HepG2 (cell line): ENCODE results near the gene DENND4B. TPM values are rescaled to one million over a fixed set of nuclear protein-coding genes. Genes with fewer than 3 reads are reported as not detected.

Experiments used
- FOXA1 ChIP-seq, 2 experiments: fragments of 450-650 bp in 1 of 2; sonication (generic) in 1 of 2; formaldehyde crosslinking in 1 of 2; IDR thresholded peaks; 2 replicates each; pipeline versions ENCODE4 v1.4.0 to v1.6.1; 2016 to 2020; ENCODE audit warnings: missing genetic modification reagents in 1 of 2
- JDP2 ChIP-seq: sonication (generic); formaldehyde crosslinking; IDR thresholded peaks from 2 replicates; pipeline ENCODE4 v1.8.1; 2022; ENCODE audit warnings: missing genetic modification reagents, borderline replicate concordance
- POLR2AphosphoS5 ChIP-seq: IDR thresholded peaks from 2 replicates; pipeline ENCODE4 v1.6.1; 2012; ENCODE audit warnings: low read depth, low read length
- RAD51 ChIP-seq: fragments of 450-650 bp; IDR thresholded peaks from 2 replicates; pipeline ENCODE4 v1.6.1; 2016; ENCODE audit warnings: borderline replicate concordance
- polyA plus RNA-seq, 8 experiments: library from polyadenylated mRNA; depleted of rRNA in 3 of 8; stranded (reverse) in 7 of 8; unstranded in 1 of 8; fragments of >200 nt; fragmentation: Illumina TruSeq in 4 of 8; extraction: Trizol in 4 of 8; gene quantifications; 2 replicates each; pipeline versions ENCODE4 v1.2.1 to v1.2.3, GENCODE V29; 2011 to 2016; ENCODE audit warnings: low read depth in 4 of 8, missing spikeins in 1 of 8, mixed read lengths in 1 of 8; ENCODE audit not compliant: insufficient read depth in 1 of 8
- total RNA-seq, 5 experiments: library from RNA; depleted of rRNA; stranded (reverse); fragments of >200 nt; fragmentation: Illumina TruSeq; extraction: Trizol; gene quantifications; 2 replicates each; pipeline ENCODE4 v1.2.3, GENCODE V29; 2016; ENCODE audit warnings: low read depth in 1 of 5
- TF ChIP-seq, protein P1 (sequence below): sonication (generic); formaldehyde crosslinking; IDR thresholded peaks from 2 replicates; pipeline ENCODE4 v1.9.0; 2021; ENCODE audit warnings: mild to moderate bottlenecking, missing genetic modification reagents
- TF ChIP-seq, protein P2 (sequence below): sonication (generic); formaldehyde crosslinking; IDR thresholded peaks from 2 replicates; pipeline ENCODE4 v1.5.0; 2020; ENCODE audit warnings: mild to moderate bottlenecking, low read depth, missing genetic modification reagents, borderline replicate concordance
- TF ChIP-seq, protein P3 (sequence below): sonication (generic); formaldehyde crosslinking; conservative IDR thresholded peaks from 2 replicates; pipeline ENCODE4 v1.5.0; 2020; ENCODE audit warnings: missing genetic modification reagents
- TF ChIP-seq, protein P4 (sequence below): sonication (generic); formaldehyde crosslinking; conservative IDR thresholded peaks from 2 replicates; pipeline ENCODE4 v1.8.0; 2022; ENCODE audit warnings: mild to moderate bottlenecking, moderate library complexity, missing genetic modification reagents
- TF ChIP-seq, protein P5 (sequence below): sonication (generic); formaldehyde crosslinking; IDR thresholded peaks from 2 replicates; pipeline ENCODE4 v1.4.0; 2020; ENCODE audit warnings: mild to moderate bottlenecking, missing genetic modification reagents

DENND4B gene
- total and polyA plus RNA-seq, 2 of the 13 experiments (the other 11 are each of a cell fraction or from before 2014, with no cell fraction given): 15.1 to 20.3 TPM

DNA sequence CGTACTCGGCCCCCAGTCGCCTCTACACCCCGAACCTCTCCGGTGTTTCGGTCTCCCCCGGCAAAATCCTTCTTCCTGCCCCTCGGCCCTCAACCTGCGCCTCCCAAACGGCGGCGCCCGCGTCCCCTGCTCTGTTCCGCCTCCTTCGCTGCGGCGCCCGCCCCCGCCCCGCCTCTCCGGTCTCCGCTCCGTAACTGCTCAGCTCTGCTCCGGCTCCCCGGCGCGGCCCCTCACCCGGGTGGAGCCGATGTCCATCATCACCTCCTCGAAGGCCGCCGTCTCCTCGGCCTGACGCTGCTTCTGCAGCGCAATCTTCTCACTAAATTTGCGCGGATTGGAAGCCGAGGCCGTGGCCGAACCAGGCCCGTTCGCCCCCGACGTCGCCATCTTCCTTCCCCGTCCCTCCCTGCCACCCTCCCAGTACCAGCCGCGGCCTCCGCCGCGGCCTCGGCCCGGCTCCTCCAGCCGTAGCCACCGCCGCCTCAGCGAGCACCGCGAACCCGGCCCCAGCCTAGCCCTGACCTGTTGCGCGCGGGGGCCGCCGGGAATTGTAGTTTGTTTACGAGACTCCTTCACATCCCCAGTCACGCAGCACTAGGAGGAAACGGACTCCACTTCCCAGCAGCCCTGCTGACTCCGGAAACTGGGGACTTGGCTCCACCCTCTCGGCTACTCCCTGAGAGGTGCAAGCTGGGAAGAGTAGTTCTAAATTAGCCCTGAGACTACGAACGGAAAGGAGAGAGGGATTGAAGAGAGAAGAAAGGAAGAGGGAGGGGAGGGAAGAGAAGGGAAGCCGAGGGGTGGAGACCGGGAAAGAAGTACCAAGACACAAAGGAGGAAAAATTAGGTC is 11.8 kb upstream of the DENND4B start, which contains the start of gene CRTC2 (continued):
- TF ChIP-seq JDP2 (CRISPR knock-in tag) (no peak), FOXA1 (IDR thresholded peaks at IDR 0.05) (no peak), FOXA1 (CRISPR knock-in tag; IDR thresholded peaks at IDR 0.05) (0 out of 2 replicates have a peak, but pooled peaks have one; percentile 15), RAD51 (no peak), POLR2AphosphoS5 (peak; percentile 71)
- TF ChIP-seq, protein P1, sequence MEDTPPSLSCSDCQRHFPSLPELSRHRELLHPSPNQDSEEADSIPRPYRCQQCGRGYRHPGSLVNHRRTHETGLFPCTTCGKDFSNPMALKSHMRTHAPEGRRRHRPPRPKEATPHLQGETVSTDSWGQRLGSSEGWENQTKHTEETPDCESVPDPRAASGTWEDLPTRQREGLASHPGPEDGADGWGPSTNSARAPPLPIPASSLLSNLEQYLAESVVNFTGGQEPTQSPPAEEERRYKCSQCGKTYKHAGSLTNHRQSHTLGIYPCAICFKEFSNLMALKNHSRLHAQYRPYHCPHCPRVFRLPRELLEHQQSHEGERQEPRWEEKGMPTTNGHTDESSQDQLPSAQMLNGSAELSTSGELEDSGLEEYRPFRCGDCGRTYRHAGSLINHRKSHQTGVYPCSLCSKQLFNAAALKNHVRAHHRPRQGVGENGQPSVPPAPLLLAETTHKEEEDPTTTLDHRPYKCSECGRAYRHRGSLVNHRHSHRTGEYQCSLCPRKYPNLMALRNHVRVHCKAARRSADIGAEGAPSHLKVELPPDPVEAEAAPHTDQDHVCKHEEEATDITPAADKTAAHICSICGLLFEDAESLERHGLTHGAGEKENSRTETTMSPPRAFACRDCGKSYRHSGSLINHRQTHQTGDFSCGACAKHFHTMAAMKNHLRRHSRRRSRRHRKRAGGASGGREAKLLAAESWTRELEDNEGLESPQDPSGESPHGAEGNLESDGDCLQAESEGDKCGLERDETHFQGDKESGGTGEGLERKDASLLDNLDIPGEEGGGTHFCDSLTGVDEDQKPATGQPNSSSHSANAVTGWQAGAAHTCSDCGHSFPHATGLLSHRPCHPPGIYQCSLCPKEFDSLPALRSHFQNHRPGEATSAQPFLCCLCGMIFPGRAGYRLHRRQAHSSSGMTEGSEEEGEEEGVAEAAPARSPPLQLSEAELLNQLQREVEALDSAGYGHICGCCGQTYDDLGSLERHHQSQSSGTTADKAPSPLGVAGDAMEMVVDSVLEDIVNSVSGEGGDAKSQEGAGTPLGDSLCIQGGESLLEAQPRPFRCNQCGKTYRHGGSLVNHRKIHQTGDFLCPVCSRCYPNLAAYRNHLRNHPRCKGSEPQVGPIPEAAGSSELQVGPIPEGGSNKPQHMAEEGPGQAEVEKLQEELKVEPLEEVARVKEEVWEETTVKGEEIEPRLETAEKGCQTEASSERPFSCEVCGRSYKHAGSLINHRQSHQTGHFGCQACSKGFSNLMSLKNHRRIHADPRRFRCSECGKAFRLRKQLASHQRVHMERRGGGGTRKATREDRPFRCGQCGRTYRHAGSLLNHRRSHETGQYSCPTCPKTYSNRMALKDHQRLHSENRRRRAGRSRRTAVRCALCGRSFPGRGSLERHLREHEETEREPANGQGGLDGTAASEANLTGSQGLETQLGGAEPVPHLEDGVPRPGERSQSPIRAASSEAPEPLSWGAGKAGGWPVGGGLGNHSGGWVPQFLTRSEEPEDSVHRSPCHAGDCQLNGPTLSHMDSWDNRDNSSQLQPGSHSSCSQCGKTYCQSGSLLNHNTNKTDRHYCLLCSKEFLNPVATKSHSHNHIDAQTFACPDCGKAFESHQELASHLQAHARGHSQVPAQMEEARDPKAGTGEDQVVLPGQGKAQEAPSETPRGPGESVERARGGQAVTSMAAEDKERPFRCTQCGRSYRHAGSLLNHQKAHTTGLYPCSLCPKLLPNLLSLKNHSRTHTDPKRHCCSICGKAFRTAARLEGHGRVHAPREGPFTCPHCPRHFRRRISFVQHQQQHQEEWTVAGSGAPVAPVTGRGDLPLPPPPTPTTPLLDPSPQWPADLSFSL (CRISPR knock-in tag): no peak
- TF ChIP-seq, protein P2, sequence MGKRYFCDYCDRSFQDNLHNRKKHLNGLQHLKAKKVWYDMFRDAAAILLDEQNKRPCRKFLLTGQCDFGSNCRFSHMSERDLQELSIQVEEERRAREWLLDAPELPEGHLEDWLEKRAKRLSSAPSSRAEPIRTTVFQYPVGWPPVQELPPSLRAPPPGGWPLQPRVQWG (CRISPR knock-in tag): no peak
- TF ChIP-seq, protein P3, sequence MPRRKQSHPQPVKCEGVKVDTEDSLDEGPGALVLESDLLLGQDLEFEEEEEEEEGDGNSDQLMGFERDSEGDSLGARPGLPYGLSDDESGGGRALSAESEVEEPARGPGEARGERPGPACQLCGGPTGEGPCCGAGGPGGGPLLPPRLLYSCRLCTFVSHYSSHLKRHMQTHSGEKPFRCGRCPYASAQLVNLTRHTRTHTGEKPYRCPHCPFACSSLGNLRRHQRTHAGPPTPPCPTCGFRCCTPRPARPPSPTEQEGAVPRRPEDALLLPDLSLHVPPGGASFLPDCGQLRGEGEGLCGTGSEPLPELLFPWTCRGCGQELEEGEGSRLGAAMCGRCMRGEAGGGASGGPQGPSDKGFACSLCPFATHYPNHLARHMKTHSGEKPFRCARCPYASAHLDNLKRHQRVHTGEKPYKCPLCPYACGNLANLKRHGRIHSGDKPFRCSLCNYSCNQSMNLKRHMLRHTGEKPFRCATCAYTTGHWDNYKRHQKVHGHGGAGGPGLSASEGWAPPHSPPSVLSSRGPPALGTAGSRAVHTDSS: 0 out of 2 replicates have a peak, but pooled peaks have one; percentile 37
- TF ChIP-seq, protein P4, sequence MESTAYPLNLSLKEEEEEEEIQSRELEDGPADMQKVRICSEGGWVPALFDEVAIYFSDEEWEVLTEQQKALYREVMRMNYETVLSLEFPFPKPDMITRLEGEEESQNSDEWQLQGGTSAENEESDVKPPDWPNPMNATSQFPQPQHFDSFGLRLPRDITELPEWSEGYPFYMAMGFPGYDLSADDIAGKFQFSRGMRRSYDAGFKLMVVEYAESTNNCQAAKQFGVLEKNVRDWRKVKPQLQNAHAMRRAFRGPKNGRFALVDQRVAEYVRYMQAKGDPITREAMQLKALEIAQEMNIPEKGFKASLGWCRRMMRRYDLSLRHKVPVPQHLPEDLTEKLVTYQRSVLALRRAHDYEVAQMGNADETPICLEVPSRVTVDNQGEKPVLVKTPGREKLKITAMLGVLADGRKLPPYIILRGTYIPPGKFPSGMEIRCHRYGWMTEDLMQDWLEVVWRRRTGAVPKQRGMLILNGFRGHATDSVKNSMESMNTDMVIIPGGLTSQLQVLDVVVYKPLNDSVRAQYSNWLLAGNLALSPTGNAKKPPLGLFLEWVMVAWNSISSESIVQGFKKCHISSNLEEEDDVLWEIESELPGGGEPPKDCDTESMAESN: peak; percentile 39
- TF ChIP-seq, protein P5, sequence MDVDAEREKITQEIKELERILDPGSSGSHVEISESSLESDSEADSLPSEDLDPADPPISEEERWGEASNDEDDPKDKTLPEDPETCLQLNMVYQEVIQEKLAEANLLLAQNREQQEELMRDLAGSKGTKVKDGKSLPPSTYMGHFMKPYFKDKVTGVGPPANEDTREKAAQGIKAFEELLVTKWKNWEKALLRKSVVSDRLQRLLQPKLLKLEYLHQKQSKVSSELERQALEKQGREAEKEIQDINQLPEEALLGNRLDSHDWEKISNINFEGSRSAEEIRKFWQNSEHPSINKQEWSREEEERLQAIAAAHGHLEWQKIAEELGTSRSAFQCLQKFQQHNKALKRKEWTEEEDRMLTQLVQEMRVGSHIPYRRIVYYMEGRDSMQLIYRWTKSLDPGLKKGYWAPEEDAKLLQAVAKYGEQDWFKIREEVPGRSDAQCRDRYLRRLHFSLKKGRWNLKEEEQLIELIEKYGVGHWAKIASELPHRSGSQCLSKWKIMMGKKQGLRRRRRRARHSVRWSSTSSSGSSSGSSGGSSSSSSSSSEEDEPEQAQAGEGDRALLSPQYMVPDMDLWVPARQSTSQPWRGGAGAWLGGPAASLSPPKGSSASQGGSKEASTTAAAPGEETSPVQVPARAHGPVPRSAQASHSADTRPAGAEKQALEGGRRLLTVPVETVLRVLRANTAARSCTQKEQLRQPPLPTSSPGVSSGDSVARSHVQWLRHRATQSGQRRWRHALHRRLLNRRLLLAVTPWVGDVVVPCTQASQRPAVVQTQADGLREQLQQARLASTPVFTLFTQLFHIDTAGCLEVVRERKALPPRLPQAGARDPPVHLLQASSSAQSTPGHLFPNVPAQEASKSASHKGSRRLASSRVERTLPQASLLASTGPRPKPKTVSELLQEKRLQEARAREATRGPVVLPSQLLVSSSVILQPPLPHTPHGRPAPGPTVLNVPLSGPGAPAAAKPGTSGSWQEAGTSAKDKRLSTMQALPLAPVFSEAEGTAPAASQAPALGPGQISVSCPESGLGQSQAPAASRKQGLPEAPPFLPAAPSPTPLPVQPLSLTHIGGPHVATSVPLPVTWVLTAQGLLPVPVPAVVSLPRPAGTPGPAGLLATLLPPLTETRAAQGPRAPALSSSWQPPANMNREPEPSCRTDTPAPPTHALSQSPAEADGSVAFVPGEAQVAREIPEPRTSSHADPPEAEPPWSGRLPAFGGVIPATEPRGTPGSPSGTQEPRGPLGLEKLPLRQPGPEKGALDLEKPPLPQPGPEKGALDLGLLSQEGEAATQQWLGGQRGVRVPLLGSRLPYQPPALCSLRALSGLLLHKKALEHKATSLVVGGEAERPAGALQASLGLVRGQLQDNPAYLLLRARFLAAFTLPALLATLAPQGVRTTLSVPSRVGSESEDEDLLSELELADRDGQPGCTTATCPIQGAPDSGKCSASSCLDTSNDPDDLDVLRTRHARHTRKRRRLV (CRISPR knock-in tag): 0 out of 2 replicates have a peak, but pooled peaks have one; percentile 28
